Ureter (tissue), 1 donor: ENCODE data around the gene AMOT. TPM values are rescaled to one million over a fixed set of nuclear protein-coding genes. Genes with fewer than 3 reads are reported as not detected.
"Not testable (repeated sequence)": the region's sequence is repeated elsewhere in the genome, so short reads cannot be mapped to it uniquely, and the experiment has no call there.

Experiments used
- DNase-seq: peaks from one replicate; pipeline ENCODE4 v3.0.0-alpha.2; 2020; ENCODE audit warnings: low spot score
- total RNA-seq: library from RNA; stranded (reverse); gene quantifications from one replicate; pipeline ENCODE4 v1.2.4, GENCODE V29; 2023
- donor health status: DM: yes; HTN: yes; CAD: no.

The AMOT gene
- 27.5 TPM for total RNA-seq

DNA sequence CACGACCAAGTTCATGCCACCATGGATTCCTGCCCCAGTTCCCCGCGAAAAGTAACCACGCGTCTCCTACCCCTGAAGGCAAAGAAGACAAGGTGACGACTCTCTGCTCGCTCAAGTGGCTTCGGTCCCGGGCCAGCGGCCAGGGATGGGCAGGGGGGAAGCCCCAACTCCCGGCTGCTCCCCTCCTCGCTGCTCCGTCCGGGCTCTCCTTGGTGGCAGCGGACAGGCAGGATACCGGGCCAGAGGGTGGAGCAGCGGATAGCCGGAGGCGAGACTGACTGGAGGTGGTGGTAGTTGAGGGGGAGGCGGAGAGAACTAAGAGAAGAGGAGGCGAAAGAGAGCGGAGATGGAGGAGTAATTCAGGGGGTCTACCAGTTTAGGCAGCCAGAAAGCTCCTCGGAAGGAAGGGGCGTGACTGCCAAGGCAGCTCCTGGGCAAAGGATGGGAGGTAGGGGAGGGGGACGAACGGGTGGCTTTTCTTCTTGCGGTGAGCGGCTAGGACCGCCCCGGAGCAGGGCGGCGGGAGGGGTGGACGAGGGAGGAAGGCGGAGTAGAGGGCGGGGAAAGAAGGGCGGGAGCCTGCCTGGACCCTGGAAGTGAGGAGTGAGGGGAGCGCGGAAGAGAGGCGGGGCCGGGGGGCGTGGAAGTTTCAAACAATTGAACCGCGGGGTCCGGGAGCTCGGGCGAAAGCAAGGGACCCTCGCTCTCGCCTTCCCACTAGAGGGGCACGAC is at the start of gene AMOT:
AMOT (minus strand) TSS at position 450 of the 732 bp plus-strand sequence. CDS start 17,705 bp downstream, outside the sequence.
- peak; percentile 81 for DNase-seq

- DNase-seq, result no peak
These were observed 48.8 kb upstream of the AMOT start for GRCh38 chrX:112889400-112889799.

- DNase-seq, result no peak
These were observed 48.3 kb upstream of the AMOT start for GRCh38 chrX:112888916-112889315.

DNA sequence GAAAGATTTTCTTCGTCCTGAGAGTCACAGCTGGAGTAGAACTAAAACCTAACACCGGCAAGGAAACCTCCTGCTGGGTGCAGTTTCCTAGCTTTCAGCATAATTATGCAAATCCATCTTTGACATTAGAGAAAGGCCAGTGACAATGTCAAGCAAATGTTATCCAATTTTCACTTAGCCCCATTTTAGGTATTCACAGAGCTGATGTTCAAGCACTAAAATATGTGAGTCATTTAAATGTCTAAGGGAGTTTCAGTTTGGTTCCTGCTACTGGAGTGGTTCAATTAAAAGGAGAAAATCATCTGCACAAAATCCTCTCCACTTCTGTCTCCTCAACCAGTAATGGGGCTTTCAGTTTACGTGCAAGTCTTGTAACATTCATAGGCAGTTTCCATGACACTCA is 37.1 kb upstream of the AMOT start:
- DNase-seq, result no peak

- no peak for DNase-seq
These were observed 34.0 kb upstream of the AMOT start for GRCh38 chrX:112874614-112875013.

- no peak for DNase-seq
These were observed 33.5 kb upstream of the AMOT start for GRCh38 chrX:112874175-112874574.

DNA sequence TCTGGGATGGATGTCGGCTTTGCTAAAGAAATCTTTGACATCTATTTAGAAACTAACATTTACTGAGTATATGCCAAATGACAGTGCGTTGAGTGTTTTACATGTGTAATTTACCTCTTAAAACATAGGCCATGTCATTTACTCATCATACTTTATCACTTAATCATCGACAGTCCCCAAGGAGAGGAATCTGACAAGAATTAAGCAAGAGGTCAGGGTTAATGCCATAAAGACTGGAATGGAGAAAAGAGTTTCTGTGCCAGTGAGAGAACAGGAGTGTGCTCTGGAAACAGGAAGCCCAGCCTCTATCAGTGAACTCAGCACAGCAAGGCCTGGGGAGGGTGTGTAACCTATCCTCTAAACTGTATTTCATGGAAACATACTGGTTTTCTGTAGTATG is 28.0 kb upstream of the AMOT start:
- no peak for DNase-seq

- no peak for DNase-seq
These were observed 26.9 kb upstream of the AMOT start for GRCh38 chrX:112867570-112867969.

DNA sequence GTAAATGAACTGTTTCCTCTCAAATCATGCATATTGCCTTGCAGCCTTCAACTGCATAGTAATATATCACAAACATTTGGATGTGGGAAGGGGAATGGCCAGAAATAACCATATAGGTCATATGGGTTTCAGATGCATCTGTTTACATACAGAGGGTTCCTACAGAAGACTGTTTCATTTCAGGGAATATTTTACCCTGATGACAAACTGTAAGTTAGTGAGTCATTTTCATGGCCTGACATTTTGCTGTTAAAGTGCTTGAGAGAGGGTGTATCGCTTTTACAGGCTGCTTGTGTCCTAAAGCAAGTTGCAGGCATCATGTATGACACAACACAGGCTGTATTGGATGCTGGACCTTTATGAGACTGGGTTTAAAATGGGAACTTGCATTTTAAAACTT is 25.5 kb upstream of the AMOT start:
- no peak for DNase-seq

DNA sequence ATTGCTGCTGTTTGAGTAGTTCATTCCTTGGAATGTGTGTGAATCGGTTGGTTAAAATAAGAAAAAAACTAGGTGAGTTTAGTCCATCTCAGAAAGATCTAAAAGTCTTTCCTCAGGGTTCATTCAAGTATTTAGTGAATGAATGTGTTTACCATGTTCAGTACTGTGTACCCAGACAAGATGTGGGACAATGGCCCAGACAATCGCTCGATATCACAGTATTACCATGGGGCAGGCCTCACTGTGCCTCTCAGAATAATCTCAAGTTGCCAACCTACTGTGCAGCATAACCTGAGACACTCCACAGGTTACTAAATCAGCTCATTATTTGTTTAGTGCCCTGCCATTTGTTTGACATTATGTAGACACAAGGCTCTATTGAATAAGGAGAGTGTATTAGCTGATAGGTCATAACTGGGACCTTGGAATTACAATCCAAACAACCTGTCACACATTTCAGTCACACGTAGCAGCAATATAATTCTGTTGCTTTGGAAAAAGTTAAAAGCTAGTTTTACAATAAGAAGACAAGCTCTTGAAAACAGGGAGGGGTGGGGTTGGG is 24.9 kb upstream of the AMOT start:
- DNase-seq, result no peak

- no peak for DNase-seq
These were observed 23.2 kb upstream of the AMOT start for GRCh38 chrX:112863850-112864249.

DNA sequence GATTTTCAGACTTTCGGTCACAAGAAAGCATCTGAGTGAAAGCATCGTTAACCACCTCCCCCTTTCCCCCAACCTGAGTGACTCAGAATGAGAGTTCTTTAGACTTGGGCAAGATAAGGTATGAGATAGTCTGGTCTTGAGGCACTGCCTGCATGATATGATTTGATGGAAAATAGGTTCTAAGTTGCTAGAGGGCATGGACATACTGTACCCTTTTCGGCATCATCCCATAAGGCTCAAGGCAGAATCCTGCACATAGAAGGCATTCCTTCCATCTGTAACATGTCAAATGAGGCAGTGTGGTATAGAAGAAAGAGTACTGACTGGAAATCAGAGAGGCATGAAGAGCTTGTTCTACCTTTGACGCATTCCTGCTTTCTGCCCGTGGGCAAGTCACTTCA is 16.8 kb upstream of the AMOT start:
- no peak for DNase-seq

DNA sequence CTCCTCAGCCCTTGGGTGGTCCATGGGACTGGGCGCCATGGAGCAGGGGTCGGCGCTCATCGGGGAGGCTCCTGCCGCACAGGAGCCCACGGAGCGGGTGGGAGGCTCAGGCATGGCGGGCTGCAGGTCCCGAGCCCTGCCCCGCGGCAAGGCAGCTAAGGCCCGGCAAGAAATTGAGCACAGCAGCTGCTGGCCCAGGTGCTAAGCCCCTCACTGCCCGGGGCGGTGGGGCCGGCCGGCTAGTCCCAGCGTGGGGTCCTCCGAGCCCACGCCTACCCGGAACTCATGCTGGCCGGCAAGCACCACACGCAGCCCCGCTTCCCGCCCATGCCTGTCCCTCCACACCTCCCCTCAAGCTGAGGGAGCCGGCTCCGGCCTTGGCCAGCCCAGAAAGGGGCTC is 14.3 kb upstream of the AMOT start:
- DNase-seq, result not testable (repeated sequence)

DNA sequence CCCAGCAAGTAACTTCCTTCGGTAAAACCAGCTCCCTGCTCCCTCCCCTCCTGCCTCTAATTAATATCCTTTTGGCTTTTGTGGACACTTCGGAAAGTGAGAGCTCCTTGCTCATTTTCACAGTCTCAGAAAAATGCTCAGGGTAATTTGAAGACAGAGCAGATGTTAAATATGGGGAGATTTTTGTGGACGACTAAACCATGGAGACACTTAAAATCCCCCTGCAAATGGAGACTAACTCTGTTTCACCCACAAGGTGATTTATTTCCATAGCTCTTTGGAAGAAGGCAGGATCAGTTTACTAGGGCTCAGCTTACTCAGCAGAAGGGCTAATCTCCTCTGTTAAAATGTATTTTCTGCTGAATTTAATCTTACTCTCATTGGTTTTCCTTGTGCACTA is 12.2 kb upstream of the AMOT start:
- no peak for DNase-seq

DNA sequence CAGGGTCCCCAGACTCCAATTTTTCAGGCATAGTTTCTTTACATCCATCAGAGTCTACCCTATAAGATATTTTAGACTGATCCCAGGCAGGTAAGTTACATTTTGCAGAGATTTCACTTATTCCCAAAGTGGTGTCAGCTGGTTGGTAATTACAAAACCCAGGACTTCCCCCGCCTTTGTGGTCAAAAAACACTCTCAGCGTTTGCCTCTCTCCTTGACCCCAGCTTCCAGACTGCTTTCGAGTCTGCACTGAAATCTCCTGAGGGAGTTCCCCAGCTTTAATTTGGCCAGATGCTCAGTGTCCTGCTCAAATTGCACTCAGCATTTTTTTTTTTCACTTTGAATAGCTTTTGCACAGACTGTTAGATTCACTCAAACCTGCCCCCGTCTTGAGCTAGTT is 11.2 kb upstream of the AMOT start:
- no peak for DNase-seq

DNA sequence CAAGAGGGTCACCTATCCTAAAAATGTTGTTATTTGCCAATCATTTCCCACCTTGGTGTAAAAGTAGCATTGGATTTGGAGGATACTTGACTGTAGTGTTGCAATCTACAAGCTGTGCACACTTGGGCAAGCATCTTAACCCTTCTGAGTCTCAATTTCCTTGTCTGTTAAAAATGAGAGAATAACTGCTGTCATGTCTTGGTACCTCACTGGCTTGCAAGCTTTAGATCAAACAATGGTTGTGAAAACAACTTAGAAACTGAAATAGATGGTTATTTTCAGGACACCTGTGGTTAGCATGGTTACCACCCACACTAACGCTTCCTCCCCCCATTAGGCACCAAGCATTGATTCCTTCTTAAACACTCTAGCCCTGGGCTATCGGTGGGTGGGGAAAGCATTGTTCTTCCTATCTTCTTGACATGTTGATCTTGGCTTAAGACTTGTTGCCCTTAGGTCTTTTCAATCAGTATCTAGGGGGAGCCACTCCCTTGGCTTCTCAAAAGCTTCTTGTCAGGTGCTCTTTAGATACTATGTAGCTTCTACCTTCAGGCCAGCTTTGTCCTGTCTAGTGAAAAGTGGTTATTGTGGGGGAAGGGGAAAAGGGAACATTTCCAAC is 10.6 kb upstream of the AMOT start:
- DNase-seq, result no peak

DNA sequence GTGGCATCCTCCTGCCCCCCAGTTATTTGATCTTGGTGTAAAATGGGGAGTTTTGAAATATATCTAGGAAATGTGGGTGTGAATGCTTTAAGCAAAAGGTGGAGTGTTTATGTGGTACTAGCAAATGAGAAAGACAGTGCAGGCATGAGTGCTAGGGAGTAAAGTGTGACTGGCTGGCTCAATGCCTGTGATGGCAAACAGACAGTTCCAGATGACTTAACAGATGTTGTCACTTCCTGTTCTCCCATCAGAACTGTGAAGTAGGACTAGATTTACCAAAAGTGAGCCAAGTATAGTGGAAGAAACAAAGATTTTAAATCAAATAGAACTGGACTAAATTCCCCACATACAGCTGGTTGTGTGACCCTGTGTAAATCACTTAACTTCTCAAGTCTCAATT is 8.4 kb upstream of the AMOT start:
- no peak for DNase-seq

- DNase-seq, result no peak
These were observed 6.2 kb upstream of the AMOT start for GRCh38 chrX:112846782-112847181.

- no peak for DNase-seq
These were observed 5.6 kb upstream of the AMOT start for GRCh38 chrX:112846187-112846586.

- DNase-seq, result no peak
These were observed 3.6 kb upstream of the AMOT start for GRCh38 chrX:112844250-112844649.

GRCh38 chrX:112841820-112842157 is 1.2 kb upstream of the AMOT start:
- DNase-seq, result no peak

DNA sequence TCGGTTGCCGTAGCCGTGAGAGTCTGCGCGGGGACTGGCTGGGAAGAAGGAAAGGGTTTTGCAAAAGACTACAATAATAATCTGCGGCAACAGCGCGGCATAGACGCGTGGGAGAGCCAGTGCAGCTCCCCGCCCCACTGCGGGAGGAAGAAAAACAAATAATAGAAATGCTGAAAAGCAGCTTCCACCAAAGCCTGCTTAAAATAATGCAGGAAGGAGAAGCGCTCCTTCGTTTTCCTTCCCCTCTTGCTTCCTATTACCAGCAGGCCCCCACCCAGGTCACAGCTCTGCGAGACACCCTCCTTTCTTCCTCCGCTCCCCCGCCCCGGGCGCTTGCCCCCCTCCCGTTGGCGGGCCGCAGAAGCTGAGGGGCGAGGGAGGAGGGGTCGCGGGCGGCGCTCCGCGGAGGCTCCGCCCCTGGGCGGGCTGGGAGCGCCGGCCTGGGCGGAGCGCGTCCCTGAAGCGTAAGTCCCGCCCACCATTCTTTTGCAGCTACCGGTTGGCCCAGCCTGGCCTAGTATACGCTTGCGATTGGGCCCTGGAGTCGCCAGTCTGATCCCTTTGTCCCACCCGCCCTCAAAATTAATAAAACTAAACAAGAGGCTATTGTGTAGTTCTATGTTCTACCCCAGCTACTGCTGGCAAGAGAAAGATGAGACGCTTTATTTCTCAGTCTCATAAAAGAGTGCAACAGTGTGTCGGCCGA is 636 bp upstream of the AMOT start:
- DNase-seq, result peak; percentile 81

GRCh38 chrX:112839856-112840255 is 775 bp downstream of the AMOT start:
- DNase-seq, result no peak
